HG02588 (cell line): Measurements from ENCODE around the gene RAD51D.
"Not testable (repeated sequence)": the region's sequence is repeated elsewhere in the genome, so short reads cannot be mapped to it uniquely, and the experiment has no call there.

Source experiments
- ATAC-seq: cut with Tn5 transposase; IDR thresholded peaks from one replicate; pipeline ENCODE4 v1.9.1; 2021; ENCODE audit warnings: mild to moderate bottlenecking, moderate library complexity; ENCODE audit not compliant: unreplicated experiment

The RAD51D gene

DNA sequence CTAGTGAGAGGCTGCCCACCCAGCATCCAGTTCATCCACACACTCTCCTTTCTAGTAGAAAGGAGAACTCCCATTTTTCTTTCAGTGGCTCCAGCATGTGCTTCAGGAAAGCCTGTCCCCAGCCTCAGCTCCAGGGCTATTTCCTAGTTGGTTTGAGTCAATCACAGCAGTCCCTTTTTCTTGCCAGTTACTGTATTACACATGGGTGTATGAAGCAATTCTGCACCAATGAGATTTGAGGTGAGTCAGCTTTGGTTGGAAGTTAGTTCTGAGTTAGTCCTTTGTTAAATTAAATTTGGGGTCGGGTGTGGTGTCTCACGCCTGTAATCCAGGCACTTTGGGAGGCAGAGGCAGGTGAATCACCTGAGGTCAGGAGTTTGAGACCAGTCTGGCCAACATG is 24.8 kb downstream of the RAD51D start:
- ATAC-seq = no peak

DNA sequence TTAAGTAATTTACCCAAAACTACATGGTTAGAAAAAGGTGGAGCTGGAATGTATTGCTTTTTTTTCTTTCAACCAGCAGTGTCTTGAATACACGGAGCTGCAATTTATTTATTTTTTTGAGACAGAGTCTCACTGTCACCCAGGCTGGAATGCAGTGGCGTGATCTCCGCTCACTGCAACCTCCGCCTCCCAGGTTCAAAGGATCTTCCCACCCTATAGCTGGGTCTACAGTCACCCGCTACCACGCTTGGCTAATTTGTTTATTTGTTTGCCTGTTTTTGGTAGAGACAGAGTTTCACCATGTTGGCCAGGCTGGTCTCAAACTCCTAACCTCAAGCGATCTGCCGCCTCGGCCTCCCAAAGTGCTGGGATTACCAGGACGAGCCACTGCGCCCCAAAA is 29.0 kb downstream of the RAD51D start:
- ATAC-seq = not testable (repeated sequence)

DNA sequence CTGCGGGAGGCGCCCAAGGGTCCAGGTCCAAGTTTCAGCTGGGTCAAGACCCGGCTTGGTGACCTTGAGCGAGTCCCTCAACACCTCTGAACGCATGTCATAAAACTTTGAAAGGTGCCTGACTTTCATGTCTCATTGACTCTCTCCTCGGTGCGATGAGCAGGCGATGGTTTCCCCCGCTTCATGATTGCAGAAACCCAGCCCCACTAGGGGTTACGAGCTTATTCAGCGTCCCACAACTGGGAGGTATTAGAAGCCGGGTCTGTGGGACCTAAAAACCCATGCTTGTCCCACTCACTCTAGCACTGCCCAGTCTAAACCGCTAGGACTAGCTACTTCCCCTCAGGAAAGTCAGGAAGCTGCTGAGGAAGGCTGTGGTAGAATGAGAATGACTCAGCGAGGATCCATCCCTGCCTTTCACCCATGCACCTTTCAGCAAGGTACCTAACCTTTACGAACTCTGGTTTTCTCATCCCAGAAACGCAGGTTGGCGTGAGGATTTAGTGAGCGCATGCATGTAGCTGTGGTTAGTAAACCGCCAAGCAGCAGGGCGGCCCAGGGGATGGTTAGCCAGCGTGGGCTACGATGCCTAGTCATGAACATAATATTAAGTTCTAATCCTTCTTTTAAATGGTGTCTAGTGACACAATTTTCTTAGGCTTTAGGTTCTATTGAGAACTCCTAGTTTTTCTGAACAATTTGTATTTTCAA is 29.9 kb downstream of the RAD51D start:
- peak; percentile 14 for ATAC-seq

DNA sequence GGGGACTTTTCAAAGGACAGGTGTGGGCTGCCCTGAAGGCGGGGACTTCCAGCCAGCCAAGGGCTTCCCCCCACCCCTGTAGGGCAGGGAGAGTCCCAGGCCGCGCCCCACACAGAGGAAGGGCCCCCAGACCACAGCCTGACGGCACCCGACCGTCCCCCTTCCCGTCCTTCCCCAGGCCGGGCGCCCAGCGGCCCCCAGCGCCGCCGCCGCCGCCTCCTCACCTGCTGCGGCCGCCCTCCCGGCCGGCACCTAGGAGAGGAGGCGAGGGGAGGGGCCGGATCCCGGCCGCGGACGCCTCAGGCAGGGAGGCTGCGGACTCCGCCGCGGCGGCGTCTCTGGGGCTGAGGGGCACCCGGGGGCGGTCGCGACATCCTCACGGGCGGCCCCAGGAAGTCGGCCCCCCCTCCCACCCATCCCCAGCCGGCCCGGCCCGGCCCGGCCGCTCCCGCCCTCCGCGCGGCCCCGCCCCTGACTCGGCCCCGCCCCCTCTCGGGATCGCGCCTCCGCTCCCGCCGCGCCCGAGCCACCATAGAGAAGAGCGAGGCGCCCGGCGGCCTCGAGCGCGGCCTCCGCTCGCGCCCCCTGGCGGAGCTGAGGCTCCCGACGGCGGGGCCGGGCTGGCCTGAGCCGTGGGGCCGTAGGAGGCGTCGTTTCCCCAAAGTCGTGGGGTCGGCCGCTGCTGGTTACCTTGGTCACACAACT is 30.6 kb downstream of the RAD51D start:
- ATAC-seq = peak; percentile 64

DNA sequence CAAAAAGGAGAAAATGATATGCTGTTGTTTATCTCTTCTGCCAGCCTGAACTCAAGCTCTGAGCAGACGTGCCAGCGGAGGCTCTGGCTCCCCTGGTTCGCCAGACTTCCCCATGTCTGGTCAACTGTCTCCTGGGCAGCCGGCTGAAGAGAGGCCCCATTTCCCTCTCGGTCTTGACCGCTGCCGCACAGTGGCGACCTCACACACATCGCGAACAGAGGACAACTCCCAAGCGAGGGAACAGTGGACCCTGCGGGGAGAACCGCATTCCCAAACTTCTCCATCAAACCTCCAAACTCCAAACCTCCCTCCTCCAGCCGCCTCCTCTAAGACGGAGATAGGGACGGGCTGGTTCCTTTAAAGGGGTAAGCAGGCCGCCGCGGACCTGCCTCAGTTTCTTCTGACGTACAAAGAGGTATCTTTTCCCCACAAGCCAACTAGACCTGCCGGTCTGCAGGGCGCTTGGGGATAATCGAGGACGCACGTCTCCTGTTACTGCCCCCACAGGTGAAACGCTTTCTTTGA is 31.2 kb downstream of the RAD51D start:
- peak; percentile 17 for ATAC-seq

DNA sequence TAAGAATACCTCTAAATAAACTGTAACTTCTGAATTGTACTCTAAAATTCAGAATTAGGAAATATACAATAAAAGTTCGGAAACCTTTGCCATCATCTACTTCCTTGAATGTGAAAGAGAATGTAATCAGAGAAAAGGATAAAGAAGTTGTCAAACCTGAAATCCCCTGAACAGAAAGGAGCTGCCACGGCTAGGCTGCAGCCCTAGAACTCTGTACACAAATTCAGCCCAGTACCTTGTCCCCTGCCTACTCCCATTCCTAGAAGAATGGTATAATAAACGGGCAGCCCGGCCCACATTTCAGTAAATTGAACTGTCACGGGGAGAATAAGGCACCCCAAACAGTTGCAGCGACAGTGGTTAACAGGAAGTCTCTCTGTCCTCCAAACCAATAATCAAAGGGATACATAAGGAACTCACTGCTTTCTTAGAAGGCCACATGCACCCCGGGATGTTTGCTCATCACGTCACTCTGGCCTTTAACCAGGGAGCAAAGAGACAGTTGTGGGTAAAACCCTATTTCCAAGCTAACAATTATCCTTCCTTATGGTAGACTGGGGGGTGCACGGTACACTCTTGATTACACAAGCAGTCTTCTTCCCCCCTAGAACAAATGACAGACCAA is 31.8 kb downstream of the RAD51D start:
- no peak for ATAC-seq

DNA sequence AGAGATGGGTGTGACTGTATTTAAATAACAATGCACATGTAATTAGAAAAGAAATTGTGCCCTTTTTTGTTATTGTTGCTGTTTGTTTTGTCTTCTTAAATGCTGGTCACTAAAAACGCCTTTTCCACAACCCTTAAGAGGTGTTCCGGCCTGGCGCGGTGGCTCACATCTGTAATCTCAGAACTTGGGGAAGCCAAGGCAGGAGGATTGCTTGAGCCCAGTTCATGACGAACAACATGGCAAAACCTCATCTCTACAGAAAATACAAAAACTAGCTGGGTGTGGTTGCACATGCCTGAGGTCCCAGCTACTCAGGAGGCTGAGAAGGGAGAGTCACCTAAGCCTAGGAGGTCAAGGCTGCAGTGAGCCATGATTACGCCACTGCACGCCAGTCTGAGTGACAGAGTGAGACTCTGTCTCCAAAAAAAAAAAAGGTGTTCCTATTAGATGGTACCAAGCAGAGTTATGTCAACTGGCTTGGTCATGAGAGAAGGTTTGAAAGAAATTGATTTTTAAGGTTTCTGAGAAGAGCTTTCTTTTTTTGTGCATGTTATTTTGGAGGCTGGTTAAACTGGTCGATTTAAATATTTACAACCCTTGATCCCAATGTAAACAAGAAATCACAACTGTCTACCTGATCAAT is 32.6 kb downstream of the RAD51D start:
- no peak for ATAC-seq

DNA sequence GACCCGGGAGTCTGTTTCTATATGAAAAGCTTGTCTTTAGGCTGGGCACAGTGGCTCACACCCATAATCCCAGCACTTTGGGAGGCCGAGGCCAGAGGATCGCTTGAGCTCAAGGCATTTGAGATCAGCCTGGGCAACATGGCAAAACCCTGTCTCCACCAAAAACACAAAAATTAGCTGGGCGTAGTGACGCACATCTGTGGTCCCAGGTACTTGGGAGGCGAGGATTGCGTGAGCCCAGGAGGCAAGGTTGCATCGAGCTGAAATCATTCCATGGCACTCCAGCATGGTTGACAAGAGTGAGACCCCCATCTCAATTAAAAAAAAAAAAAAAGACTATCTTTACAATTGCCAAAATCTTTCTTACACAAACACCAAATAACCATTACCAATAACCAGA is 33.5 kb downstream of the RAD51D start:
- no peak for ATAC-seq

DNA sequence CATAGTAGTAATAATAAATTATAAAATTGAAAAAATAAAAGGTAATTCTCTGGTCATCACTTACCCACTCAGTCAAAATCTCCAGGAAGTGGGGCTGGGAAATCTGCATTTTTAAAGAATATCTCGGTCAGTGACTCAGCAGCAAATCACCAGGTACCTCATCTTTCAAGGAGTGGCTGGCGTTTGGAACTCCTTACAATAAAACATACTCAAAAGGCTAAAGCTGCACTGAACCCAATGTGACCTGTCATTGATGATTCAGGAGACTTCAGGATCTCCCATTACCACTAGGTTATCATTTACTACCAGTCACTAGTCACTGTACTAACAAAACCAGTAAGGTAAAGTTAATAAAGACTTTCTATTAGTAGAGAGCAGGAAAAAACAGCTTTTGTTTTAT is 34.7 kb downstream of the RAD51D start:
- no peak for ATAC-seq

DNA sequence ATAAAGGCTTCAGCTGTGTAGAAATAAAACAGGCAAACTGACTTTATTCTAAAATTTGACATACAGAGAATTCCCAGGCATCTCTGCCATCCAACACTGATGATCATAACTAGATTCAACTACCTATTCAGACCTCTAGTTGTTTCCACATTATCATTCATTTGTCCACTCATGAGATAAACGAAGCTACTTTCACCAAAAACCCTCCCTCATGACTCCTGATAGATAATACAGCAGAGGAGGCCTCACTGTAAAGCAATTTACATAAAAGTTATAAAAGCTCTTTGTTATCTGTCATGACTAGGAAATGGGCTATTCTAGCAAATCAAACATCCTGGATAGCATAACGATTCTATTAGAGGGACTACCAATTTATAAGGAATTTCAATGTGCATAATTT is 36.6 kb downstream of the RAD51D start:
- no peak for ATAC-seq

DNA sequence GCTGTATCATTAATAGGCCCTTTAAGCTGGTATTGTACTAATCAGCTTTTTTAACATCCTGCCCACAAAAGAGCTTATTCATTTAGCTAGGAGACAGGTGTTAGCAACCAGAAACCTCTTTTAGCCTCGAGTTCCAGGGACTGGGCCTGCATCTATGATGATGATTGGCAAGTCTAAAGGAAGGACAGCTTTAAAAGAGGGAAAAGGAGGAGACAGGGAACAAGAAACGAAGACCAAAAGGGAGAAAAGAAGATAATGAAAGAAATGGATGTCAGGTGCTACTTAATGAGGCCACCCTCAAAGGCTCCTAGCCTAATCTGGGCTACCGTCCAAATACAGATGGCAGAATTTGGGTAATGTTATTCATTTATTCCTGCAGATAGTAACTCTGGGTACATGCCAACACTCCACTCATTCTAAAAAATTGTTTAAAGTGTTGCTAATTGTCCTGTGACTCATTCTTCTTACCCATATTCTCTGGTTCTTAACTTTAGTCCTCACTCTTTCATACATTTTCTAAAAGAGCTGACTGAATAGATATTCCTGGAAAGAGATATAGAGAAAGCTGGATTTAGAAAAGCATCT is 37.5 kb downstream of the RAD51D start:
- no peak for ATAC-seq

DNA sequence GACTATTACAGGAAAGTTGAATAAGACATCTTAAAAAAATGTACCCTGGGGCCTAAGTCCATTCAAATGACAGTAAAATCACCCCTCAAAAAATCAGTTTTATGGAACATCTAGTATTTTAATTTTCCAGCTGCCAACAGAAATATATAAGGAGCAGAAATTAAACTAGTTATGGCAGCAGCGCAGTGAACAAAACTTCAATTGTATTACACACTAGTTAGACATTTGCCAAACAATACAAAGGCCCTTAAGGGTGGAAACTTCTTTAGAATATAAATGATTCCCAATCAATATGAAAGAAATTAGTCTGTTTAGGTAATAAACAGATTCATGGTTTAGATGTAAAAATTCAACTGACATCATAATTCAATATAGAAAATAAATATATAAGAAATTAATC is 38.0 kb downstream of the RAD51D start:
- ATAC-seq = no peak

DNA sequence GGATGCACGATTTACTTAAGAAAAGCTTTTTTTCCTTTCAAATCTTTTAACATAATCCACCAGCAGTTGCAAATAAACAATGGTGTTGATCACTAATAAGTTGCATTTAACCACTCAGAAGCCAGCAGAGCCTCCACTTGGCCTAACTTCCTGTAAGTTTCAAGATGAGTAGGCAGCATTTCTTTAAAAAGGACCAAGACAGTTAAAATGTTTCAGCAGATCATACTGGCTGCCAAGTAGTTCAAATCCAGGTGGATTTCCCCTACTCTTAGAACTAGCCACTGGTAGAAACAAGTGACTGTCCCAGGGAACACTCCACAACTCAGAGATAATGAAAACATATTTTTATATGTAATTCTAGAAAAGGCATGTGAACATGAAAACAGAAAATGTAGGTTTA is 39.1 kb downstream of the RAD51D start:
- peak; percentile 63 for ATAC-seq

DNA sequence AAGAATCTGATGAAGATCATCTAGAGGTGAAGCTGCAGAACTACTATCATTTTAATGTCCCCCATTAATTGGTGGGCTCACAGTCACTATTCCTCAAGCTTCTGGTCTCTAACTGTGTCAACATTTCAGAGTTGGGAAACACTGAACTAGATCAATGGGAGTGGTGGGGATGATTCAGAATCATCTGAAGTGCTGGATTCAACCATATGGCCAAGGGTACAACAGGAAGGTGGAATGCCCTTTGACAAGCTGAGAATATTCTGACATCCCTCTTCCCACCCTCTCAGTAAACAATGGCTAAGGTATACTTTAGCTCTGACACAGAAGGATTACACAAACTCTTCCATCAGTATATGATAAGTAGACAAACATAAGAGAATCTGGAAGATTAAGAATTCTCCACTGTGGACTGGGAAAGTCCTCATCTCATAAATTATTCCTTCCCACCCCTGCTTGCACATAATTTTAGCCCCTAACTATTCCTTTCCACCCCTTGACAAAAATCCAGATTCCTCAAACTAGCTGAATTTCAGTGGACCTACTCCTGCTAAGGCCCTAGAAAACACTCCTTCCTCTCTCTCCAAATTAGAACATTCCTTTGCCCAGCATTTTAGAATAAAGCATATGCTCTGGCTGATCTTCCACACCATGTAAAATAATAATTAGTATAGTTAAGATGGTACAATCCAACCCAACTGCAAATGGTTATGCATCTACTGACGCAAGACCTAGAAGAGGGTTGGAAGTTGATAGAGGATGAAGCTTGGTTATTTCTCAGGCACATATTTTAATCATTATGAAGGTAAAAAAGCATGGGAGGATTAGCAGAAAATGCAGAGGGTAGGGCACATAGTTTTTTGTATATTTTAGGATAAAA is 39.9 kb downstream of the RAD51D start:
- no peak for ATAC-seq

DNA sequence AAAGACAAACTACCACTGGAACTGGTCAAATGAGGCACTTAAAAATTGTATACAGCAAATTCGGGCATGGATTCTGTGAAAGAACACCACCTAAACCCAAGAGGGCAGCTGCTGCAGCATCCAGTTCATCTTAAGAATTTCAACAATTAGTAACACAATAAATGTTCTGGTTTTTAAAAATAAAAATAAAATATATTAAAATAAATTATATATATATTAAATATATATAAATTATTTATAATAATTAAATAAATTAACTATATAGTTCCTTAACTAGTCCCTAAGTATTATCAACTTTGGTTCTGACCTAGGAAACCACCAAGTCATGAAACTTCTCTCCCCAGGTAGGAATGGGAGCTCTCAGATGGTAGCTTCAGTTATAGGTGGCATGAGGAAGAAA is 42.8 kb downstream of the RAD51D start:
- ATAC-seq = no peak

DNA sequence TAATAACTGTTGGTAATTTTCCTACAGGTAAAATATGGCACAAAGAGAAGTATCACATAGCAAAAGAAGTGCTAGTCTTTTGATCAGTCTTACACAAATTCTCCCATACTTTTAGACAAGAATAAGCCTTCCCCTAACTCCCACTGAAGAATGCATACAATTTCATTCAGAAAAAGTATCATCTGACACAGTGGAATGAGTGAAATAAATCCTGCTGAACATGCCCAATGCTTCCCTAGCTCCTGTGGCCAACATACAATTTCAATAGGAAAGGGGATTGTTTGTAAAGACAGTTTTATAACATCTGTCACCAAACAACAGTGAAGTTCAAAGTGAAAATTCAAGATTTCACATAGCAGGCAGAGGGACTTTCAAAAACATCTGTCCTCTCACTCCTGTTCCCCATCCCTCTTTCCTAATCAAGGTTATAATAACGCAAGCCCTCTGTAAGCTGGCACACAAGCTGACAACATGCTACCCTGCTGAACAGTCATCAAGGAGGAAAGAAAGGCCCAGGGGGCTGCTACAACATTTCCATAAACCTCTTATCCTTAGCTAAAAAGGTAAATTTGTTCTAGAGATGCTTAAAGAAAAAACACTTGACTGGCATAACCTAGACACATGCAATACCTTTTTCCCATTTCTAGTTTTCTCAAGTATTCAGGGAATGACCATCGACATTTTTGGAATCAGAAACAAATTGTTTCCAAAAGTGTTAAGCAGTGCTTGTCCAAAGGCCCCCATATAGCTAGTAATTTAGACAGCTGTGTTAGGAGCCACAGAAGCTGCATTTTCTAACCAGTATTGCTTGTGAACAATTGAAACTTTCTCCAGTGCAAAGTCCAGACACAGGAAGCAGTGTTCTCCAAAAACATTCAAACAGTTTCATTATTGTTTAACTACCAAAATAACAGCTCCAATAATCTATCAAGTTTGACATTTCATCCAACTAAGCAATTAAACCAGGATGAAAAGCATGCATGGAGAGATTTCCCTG is 44.7 kb downstream of the RAD51D start:
- no peak for ATAC-seq

DNA sequence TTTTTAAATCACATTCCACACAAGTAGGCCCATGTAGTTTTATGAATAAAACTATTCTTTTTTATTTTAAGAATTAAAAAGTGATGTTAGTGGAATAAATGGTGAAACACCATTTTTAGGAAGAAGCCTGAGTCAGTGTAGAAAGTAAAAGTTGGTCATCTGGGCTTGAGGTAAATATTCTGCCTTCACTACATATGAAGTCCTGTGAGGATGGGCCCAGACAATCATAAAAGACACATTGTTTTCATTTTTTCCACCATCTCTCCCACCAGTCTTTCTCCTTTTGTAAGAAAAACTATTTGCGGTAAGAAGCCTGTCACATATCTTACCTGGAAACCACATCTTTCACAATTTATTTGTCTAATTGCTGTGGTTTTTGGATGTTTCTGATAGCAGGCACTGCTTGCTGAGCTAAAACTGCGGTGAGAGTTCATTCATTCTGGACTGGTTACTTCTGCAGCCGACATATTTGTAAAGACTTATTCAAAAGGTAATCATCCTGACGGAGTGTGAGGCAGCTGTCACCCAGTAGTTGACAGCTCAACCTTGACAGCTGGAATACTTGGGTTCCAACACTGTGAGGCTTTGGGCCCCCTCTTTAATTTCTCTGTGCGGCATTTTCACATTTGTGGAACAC is 45.6 kb downstream of the RAD51D start:
- ATAC-seq = no peak

DNA sequence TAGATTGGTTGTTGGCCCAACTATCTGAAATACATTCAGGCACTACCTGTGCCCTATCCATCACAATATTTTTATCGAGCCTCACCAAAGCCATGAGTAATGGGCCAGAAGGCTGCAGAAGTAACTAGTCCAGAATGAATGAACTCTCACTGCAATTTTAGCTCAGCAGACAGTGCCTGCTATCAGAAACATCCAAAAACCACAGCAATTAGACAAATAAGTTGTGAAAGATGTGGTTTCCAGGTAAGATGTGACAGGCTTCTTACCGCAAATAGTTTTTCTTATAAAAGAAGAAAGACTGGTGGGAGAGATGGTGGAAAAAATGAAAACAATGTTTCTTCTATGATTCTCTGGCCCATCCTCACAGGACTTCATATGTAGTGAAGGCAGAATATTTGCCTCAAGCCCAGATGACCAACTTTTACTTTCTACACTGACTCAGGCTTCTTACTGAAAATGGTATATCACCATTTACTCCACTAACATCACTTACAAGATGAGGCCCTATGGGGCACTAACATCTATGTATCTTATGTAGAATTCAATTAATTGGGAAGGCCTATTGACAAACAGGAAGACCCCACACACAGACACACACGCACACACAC is 46.4 kb downstream of the RAD51D start:
- ATAC-seq = no peak
